WTC11 (cell line): Measurements from ENCODE around the gene RAD51. TPM values are rescaled to one million over a fixed set of nuclear protein-coding genes. Genes with fewer than 3 reads are reported as not detected.
A peak's percentile ranks its signal among the peaks of the same experiment; 100 is the strongest.

Experiments
- ATAC-seq: fragments of 200-7000 bp; cut with Tn5 transposase; 2 replicates; pipeline ENCODE4 v1.10.0; 2021; ENCODE audit warnings: mild to moderate bottlenecking, moderate library complexity
- CTCF ChIA-PET: fragments of 300-600 bp; sonication (Branson Sonifier 250); formaldehyde crosslinking; loops from one replicate; lab custom pipeline; 2021; ENCODE audit warnings: antibody characterized with exemption; lab: Charles Lee
- POLR2A ChIA-PET: fragments of 350-600 bp; sonication (Branson Sonifier 250); formaldehyde crosslinking; loops from one replicate; lab custom pipeline; 2021; ENCODE audit warnings: antibody characterized with exemption; lab: Charles Lee
- DNase-seq: peaks from one replicate; pipeline ENCODE4 v3.0.0; 2021; ENCODE audit warnings: low spot score
- H3K27ac Mint-ChIP-seq: 2 replicates; pipeline ENCODE4 v1.8.0; 2021; ENCODE audit warnings: mixed read lengths
- H3K27me3 Mint-ChIP-seq: 2 replicates; pipeline ENCODE4 v1.8.0; 2021; ENCODE audit warnings: low read depth, mild to moderate bottlenecking, moderate library complexity, mixed read lengths
- H3K36me3 Mint-ChIP-seq: 2 replicates; pipeline ENCODE4 v1.8.0; 2021; ENCODE audit warnings: mixed read lengths
- H3K4me1 Mint-ChIP-seq: 2 replicates; pipeline ENCODE4 v1.8.0; 2022; ENCODE audit warnings: mixed read lengths
- H3K4me3 Mint-ChIP-seq: 2 replicates; pipeline ENCODE4 v1.8.0; 2021; ENCODE audit warnings: mild to moderate bottlenecking, moderate library complexity, mixed read lengths
- H3K9me3 Mint-ChIP-seq: 2 replicates; pipeline ENCODE4 v1.8.0; 2021; ENCODE audit warnings: mixed read lengths
- ATF1 ChIP-seq: sonication (generic); formaldehyde crosslinking; IDR thresholded peaks from 2 replicates; pipeline ENCODE4 v1.8.1; 2023; ENCODE audit warnings: mild to moderate bottlenecking, moderate library complexity, missing genetic modification reagents
- FOXJ3 ChIP-seq: sonication (generic); formaldehyde crosslinking; IDR thresholded peaks from 2 replicates; pipeline ENCODE4 v1.9.0; 2021; ENCODE audit warnings: missing genetic modification reagents, mild to moderate bottlenecking, borderline replicate concordance
- FOXK1 ChIP-seq: sonication (generic); formaldehyde crosslinking; IDR thresholded peaks from 2 replicates; pipeline ENCODE4 v1.8.0; 2022; ENCODE audit warnings: mild to moderate bottlenecking, moderate library complexity, missing genetic modification reagents
- GABPB1 ChIP-seq: sonication (generic); formaldehyde crosslinking; IDR thresholded peaks from 2 replicates; pipeline ENCODE4 v1.8.1; 2023; ENCODE audit warnings: mild to moderate bottlenecking, missing genetic modification reagents
- GTF2I ChIP-seq: fragments of 250-450 bp; sonication (Bioruptor Pico); conservative IDR thresholded peaks from 2 replicates; pipeline ENCODE4 v1.4.0; 2021; ENCODE audit warnings: mild to moderate bottlenecking
- JUN ChIP-seq: sonication (generic); formaldehyde crosslinking; IDR thresholded peaks from 2 replicates; pipeline ENCODE4 v1.8.0; 2023; ENCODE audit warnings: mild to moderate bottlenecking, missing genetic modification reagents
- KAT7 ChIP-seq: sonication (generic); formaldehyde crosslinking; IDR thresholded peaks from 2 replicates; pipeline ENCODE4 v1.8.1; 2023; ENCODE audit warnings: missing genetic modification reagents, mild to moderate bottlenecking, borderline replicate concordance
- MXD4 ChIP-seq: fragments of 250-450 bp; sonication (Bioruptor Pico); IDR thresholded peaks from 2 replicates; pipeline ENCODE4 v1.8.0; 2021; ENCODE audit warnings: mild to moderate bottlenecking, moderate library complexity, borderline replicate concordance
- NFE2L1 ChIP-seq: sonication (generic); formaldehyde crosslinking; IDR thresholded peaks from 2 replicates; pipeline ENCODE4 v1.8.1; 2023; ENCODE audit warnings: missing genetic modification reagents
- SMAD3 ChIP-seq: sonication (generic); formaldehyde crosslinking; IDR thresholded peaks from 2 replicates; pipeline ENCODE4 v1.8.0; 2022; ENCODE audit warnings: missing genetic modification reagents, mild to moderate bottlenecking, borderline replicate concordance
- SP1 ChIP-seq: sonication (generic); formaldehyde crosslinking; conservative IDR thresholded peaks from 2 replicates; pipeline ENCODE4 v1.8.1; 2022; ENCODE audit warnings: missing genetic modification reagents
- TP53 ChIP-seq: sonication (generic); formaldehyde crosslinking; IDR thresholded peaks from 2 replicates; pipeline ENCODE4 v1.8.1; 2023; ENCODE audit warnings: mild to moderate bottlenecking, missing genetic modification reagents
- ZBTB21 ChIP-seq: sonication (generic); formaldehyde crosslinking; IDR thresholded peaks from 2 replicates; pipeline ENCODE4 v1.8.1; 2023; ENCODE audit warnings: mild to moderate bottlenecking, missing genetic modification reagents, borderline replicate concordance
- ZNF121 ChIP-seq: sonication (generic); formaldehyde crosslinking; IDR thresholded peaks from 2 replicates; pipeline ENCODE4 v1.8.0; 2023; ENCODE audit warnings: missing genetic modification reagents
- ZNF317 ChIP-seq: sonication (generic); formaldehyde crosslinking; IDR thresholded peaks from 2 replicates; pipeline ENCODE4 v1.8.1; 2023; ENCODE audit warnings: low read depth, mild to moderate bottlenecking, moderate library complexity, missing genetic modification reagents, borderline replicate concordance
- total RNA-seq: library from RNA; stranded (reverse); gene quantifications from 3 replicates; pipeline ENCODE4 v1.2.3, GENCODE V29; 2021
- TF ChIP-seq, protein P1 (sequence below): fragments of 250-450 bp; sonication (Bioruptor Pico); IDR thresholded peaks from 2 replicates; pipeline ENCODE4 v2.1.2; 2022; ENCODE audit warnings: mild to moderate bottlenecking, moderate library complexity
- TF ChIP-seq, protein P2 (sequence below): fragments of 250-450 bp; sonication (Bioruptor Pico); IDR thresholded peaks from 2 replicates; pipeline ENCODE4 v1.9.0; 2021; ENCODE audit warnings: mild to moderate bottlenecking
- TF ChIP-seq, protein P3 (sequence below): sonication (generic); formaldehyde crosslinking; IDR thresholded peaks from 2 replicates; pipeline ENCODE4 v1.8.1; 2023; ENCODE audit warnings: mild to moderate bottlenecking, missing genetic modification reagents, borderline replicate concordance
- TF ChIP-seq, protein P4 (sequence below): sonication (generic); formaldehyde crosslinking; IDR thresholded peaks from 2 replicates; pipeline ENCODE4 v1.8.1; 2022; ENCODE audit warnings: low read depth, missing genetic modification reagents, borderline replicate concordance
- TF ChIP-seq, protein P5 (sequence below): sonication (generic); formaldehyde crosslinking; IDR thresholded peaks from 2 replicates; pipeline ENCODE4 v1.8.1; 2023; ENCODE audit warnings: mild to moderate bottlenecking, missing genetic modification reagents

The RAD51 gene
- total RNA-seq, 1 experiment from 2014 or later, result 36.4 TPM

DNA sequence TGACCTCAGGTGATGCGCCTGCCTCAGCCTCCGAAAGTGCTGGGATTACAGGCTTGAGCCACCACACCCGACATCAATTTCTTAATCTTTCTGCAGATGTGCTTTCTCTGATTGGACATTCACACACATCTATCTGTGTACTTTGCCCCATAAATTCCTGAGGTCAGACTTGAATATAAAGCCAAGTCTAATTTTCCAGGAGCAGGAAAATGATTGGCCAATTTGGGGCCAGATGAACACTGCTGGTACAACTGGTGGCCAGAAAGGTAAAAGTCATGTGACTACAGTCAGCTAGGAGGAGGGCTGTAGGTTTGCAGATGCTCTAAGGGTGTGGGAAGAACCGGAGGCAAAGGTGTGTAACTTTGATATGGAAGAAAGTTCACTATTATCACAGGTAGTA is 3.2 kb upstream of the RAD51 start:
- TF ChIP-seq FOXJ3 (CRISPR knock-in tag) (no peak), TP53 (no peak), FOXK1 (no peak), GTF2I (CRISPR knock-in tag) (no peak), SP1 (CRISPR knock-in tag) (no peak), JUN (CRISPR knock-in tag) (no peak), ATF1 (CRISPR knock-in tag) (no peak), SMAD3 (CRISPR knock-in tag) (no peak)
- TF ChIP-seq, protein P1, sequence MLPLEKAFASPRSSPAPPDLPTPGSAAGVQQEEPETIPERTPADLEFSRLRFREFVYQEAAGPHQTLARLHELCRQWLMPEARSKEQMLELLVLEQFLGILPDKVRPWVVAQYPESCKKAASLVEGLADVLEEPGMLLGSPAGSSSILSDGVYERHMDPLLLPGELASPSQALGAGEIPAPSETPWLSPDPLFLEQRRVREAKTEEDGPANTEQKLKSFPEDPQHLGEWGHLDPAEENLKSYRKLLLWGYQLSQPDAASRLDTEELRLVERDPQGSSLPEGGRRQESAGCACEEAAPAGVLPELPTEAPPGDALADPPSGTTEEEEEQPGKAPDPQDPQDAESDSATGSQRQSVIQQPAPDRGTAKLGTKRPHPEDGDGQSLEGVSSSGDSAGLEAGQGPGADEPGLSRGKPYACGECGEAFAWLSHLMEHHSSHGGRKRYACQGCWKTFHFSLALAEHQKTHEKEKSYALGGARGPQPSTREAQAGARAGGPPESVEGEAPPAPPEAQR (CRISPR knock-in tag), result no peak
- TF ChIP-seq, protein P2, sequence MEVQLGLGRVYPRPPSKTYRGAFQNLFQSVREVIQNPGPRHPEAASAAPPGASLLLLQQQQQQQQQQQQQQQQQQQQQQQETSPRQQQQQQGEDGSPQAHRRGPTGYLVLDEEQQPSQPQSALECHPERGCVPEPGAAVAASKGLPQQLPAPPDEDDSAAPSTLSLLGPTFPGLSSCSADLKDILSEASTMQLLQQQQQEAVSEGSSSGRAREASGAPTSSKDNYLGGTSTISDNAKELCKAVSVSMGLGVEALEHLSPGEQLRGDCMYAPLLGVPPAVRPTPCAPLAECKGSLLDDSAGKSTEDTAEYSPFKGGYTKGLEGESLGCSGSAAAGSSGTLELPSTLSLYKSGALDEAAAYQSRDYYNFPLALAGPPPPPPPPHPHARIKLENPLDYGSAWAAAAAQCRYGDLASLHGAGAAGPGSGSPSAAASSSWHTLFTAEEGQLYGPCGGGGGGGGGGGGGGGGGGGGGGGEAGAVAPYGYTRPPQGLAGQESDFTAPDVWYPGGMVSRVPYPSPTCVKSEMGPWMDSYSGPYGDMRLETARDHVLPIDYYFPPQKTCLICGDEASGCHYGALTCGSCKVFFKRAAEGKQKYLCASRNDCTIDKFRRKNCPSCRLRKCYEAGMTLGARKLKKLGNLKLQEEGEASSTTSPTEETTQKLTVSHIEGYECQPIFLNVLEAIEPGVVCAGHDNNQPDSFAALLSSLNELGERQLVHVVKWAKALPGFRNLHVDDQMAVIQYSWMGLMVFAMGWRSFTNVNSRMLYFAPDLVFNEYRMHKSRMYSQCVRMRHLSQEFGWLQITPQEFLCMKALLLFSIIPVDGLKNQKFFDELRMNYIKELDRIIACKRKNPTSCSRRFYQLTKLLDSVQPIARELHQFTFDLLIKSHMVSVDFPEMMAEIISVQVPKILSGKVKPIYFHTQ, result no peak
- Mint-ChIP-seq H3K4me3 (no peak overlapping the region), H3K9me3 (peaks cover 12% of the 10 kb centered on the region), H3K4me1 (peaks cover 17% of the 10 kb centered on the region), H3K27me3 (no peaks in the 10 kb centered on the region), H3K36me3 (peaks cover 20% of the 10 kb centered on the region), H3K27ac (no peak overlapping the region)
- DNase-seq (no peak), ATAC-seq (no peak)
- POLR2A ChIA-PET, result no interaction called here
- CTCF ChIA-PET, result no interaction called here

DNA sequence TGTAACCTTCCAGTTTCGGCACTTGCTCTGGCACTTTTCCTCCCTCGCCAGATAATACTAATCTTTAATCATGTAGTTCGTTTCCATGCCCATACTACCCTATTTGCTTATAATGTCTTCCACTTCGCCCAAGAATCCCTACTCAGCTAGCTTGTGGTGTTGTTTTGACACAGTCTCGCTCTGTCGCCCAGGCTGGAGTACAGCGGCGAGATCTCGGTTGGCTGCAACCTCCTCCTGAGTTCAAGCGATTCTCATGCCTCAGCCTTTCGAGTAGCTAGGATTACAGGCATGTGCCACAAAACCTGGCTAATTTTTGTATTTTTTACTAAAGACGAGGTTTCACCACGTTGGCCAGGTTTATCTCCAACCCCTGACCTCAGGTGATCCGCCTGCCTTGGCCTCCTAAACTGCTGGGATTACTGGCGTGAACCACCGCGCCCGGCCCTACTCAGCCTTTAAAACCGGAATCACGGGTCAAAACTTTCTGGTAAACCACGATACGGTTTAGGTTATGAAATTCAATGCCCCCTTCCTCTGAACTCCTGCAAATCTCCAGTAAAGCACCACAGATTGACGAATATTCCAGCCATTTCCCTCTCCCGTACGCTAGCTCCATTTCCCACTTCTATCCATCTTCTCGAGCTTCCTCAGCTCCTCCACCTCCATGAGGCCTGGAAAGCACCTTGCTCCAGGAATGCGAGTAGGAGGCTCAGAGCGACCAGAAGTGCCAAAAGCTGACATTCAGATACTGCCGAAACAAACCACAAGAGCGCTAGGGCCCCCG is 878 bp upstream of the RAD51 start:
- H3K4me1 Mint-ChIP-seq, result peaks cover 16% of the 10 kb centered on the region
- DNase-seq (no peak), ATAC-seq (no peak)
- peak overlapping the region; percentile 97 for H3K4me3 Mint-ChIP-seq
- ChIA-PET CTCF (interaction anchor here (0.8 to 2.3 kb wide), 25 partner anchors 12 to 247 kb away, joined by 3 to 14 read pairs (median 4); partner anchors contain the start of genes GCHFR, RHOV, RPUSD2 and VPS18), POLR2A (interaction anchor here (0.9 to 2.5 kb wide), 13 partner anchors 8 to 259 kb away, joined by 3 to 13 read pairs (median 3); partner anchors contain the start of genes CHAC1, DNAJC17, RPUSD2 and VPS18)
- peaks cover 16% of the 10 kb centered on the region for H3K36me3 Mint-ChIP-seq
- no peaks in the 10 kb centered on the region for H3K27me3 Mint-ChIP-seq
- H3K9me3 Mint-ChIP-seq, result no peaks in the 10 kb centered on the region
- TF ChIP-seq KAT7, result no peak
- TF ChIP-seq NFE2L1 (CRISPR knock-in tag), result no peak
- TF ChIP-seq, protein P3, sequence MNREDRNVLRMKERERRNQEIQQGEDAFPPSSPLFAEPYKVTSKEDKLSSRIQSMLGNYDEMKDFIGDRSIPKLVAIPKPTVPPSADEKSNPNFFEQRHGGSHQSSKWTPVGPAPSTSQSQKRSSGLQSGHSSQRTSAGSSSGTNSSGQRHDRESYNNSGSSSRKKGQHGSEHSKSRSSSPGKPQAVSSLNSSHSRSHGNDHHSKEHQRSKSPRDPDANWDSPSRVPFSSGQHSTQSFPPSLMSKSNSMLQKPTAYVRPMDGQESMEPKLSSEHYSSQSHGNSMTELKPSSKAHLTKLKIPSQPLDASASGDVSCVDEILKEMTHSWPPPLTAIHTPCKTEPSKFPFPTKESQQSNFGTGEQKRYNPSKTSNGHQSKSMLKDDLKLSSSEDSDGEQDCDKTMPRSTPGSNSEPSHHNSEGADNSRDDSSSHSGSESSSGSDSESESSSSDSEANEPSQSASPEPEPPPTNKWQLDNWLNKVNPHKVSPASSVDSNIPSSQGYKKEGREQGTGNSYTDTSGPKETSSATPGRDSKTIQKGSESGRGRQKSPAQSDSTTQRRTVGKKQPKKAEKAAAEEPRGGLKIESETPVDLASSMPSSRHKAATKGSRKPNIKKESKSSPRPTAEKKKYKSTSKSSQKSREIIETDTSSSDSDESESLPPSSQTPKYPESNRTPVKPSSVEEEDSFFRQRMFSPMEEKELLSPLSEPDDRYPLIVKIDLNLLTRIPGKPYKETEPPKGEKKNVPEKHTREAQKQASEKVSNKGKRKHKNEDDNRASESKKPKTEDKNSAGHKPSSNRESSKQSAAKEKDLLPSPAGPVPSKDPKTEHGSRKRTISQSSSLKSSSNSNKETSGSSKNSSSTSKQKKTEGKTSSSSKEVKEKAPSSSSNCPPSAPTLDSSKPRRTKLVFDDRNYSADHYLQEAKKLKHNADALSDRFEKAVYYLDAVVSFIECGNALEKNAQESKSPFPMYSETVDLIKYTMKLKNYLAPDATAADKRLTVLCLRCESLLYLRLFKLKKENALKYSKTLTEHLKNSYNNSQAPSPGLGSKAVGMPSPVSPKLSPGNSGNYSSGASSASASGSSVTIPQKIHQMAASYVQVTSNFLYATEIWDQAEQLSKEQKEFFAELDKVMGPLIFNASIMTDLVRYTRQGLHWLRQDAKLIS (CRISPR knock-in tag), result no peak
- no peak for TF ChIP-seq ZNF121 (CRISPR knock-in tag)
- TF ChIP-seq, protein P4, sequence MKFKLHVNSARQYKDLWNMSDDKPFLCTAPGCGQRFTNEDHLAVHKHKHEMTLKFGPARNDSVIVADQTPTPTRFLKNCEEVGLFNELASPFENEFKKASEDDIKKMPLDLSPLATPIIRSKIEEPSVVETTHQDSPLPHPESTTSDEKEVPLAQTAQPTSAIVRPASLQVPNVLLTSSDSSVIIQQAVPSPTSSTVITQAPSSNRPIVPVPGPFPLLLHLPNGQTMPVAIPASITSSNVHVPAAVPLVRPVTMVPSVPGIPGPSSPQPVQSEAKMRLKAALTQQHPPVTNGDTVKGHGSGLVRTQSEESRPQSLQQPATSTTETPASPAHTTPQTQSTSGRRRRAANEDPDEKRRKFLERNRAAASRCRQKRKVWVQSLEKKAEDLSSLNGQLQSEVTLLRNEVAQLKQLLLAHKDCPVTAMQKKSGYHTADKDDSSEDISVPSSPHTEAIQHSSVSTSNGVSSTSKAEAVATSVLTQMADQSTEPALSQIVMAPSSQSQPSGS (CRISPR knock-in tag), result no peak
- no peak for TF ChIP-seq ZNF317 (CRISPR knock-in tag)
- TF ChIP-seq GTF2I (CRISPR knock-in tag), result no peak
- no peak for TF ChIP-seq GABPB1 (CRISPR knock-in tag)
- no peak for TF ChIP-seq MXD4
- TF ChIP-seq, protein P5, sequence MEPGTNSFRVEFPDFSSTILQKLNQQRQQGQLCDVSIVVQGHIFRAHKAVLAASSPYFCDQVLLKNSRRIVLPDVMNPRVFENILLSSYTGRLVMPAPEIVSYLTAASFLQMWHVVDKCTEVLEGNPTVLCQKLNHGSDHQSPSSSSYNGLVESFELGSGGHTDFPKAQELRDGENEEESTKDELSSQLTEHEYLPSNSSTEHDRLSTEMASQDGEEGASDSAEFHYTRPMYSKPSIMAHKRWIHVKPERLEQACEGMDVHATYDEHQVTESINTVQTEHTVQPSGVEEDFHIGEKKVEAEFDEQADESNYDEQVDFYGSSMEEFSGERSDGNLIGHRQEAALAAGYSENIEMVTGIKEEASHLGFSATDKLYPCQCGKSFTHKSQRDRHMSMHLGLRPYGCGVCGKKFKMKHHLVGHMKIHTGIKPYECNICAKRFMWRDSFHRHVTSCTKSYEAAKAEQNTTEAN (CRISPR knock-in tag), result no peak
- no peak for TF ChIP-seq ZBTB21
- peak overlapping the region; percentile 100 for H3K27ac Mint-ChIP-seq
